GM18520 (cell line): ENCODE measurements around the gene PDE3B.
"Not testable (repeated sequence)": the region's sequence is repeated elsewhere in the genome, so short reads cannot be mapped to it uniquely, and the experiment has no call there.

Experiments used
- ATAC-seq: cut with Tn5 transposase; IDR thresholded peaks from one replicate; pipeline ENCODE4 v1.9.1; 2021; ENCODE audit not compliant: unreplicated experiment

The PDE3B gene

DNA sequence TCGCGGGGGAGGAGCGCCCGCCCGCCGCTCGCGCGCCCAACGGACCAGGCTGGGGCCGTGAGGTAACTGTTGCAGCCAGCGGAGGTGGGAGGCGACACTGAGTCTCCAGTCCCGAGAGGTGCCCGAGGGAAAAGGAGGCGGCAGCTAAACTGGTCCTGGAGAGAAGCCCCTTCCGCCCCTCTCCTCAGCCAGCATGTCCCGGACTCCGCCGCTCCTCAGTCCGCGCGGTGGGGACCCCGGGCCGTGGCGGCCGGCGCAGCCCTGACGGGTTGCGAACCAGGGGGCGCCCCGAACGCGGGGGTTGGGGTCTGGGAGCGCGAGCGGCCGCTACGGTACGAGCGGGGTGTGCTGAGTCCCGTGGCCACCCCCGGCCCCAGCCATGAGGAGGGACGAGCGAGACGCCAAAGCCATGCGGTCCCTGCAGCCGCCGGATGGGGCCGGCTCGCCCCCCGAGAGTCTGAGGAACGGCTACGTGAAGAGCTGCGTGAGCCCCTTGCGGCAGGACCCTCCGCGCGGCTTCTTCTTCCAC lies at the start of gene PDE3B:
TSS of gene PDE3B (plus strand) at position 108 of the 529 bp plus-strand sequence. CDS start at position 380, 272 bp downstream.
- peak; percentile 58 for ATAC-seq

DNA sequence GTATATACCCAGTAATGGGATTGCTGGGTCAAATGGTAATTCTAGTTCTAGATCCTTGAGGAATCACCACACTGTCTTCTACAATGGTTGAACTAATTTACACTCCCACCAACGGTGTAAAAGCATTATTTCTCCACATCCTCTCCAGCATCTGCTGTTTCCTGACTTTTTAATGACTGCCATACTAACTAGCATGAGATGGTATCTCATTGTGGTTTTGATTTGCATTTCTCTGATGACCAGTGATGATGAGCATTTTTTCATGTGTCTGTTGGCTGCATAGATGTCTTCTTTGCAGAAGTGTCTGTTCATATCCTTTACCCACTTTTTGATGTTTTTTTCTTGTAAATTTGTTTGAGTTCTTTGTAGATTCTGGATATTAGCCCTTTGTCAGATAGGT lies 48.3 kb upstream of the PDE3B start:
- ATAC-seq = not testable (repeated sequence)

GRCh38 chr11:14607713-14608112 lies 35.9 kb upstream of the PDE3B start:
- ATAC-seq = no peak

GRCh38 chr11:14609902-14610301 lies 33.7 kb upstream of the PDE3B start:
- ATAC-seq = no peak

GRCh38 chr11:14611939-14612338 lies 31.7 kb upstream of the PDE3B start:
- ATAC-seq = peak; percentile 45

DNA sequence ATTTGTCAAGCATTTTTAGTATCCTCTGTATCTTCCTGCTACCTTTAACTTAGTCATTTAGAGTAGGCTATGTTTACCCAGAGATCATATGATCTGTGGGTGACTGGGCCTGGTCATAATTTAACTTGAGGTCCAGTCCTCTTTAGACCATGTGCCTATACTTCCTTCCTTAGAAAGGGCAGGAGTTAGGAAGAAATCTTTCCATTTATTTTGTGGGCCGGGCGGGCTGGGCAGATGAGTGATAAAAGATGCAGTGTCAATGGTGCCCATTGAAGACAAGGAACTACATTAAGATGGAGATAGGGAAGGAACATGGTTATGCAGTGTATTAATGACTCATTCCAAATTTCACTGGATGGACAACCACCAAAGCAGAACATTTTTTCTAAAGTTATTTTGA lies 30.9 kb upstream of the PDE3B start:
- ATAC-seq = no peak

DNA sequence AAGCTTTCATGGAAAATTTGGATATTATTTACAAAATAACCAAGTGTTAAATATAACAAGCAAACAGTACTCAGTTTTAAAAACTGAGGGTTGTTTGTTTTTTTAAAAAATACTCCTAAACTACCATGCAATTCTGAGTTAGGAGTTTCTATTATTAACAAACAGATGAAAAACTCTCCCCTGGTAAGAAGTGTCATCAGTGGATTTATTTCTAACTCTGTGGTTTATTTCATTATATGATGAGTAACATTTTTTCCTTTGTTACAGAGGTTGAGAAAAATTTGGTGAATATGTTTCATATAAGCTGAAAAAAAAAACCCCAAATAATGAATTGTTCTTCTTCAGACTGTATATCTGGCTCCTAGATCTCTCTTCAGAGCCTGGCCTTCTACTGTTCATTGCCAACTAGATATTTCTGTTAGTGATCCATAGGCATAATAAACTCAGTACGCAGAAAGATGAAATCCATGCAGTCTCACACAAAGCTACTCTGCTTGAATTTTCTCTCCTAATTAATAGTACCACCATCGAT lies 29.4 kb upstream of the PDE3B start:
- ATAC-seq = no peak

DNA sequence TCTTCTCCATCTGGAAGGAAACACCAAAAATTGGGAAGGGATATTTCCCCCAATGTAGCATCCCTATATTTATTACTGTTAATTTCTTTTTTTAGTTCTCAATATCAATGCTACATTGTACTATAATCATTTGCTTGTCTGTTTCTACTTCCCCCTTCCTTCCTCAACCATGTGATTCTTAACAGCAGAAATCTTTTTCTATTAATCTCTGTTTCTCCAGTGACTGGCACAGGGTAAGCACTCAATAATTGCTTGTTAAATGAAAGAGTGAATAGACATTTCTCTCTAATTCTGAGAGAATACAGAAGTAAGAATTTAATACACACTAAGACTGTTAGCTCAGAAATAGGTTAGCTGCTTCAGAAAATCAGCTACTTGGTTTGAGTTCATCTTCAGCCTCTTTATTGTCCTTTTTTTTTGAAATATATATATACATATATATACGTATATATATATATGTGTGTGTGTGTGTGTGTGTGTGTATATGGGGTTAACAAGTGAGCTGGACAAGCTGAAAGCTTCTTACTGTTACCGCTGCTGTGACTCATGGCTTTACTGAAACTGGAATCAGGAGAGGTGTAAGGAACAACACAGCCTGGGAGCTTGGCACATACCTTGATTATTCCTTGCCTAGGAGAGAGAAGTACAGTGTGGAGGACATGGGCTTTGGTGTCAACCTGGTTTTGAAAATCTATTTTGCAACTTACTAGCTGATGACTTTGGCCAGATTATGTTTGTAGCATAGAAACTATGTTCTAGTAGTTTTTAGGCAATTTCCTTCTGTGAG lies 26.2 kb upstream of the PDE3B start:
- ATAC-seq = no peak

GRCh38 chr11:14618060-14618459 lies 25.5 kb upstream of the PDE3B start:
- no peak for ATAC-seq

GRCh38 chr11:14619603-14620531 lies 23.7 kb upstream of the PDE3B start:
- ATAC-seq = no peak

GRCh38 chr11:14622223-14622954 lies 21.2 kb upstream of the PDE3B start:
- no peak for ATAC-seq

- no peak for ATAC-seq
Measured at GRCh38 chr11:14623036-14623435, 20.6 kb upstream of the PDE3B start.

GRCh38 chr11:14625586-14626205 lies 17.9 kb upstream of the PDE3B start:
- no peak for ATAC-seq

DNA sequence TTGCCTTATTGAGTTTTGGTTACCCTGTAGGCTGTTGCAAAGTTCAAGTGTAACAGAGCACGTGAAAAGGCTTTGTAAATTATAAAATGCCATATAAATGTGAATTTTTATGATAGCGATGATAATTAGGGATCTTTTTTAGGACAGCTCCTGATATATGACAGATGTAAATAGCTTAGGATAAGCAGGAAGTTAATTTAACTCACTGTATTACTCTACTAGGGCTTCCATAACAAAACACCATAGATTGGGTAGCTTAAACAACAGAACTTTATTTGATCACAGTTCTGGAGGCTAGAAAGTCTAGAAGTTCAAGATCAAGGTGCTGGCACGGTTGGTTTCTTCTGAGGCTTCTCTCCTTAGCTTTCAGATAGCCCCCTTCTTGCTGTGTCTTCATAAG lies 17.0 kb upstream of the PDE3B start:
- no peak for ATAC-seq

DNA sequence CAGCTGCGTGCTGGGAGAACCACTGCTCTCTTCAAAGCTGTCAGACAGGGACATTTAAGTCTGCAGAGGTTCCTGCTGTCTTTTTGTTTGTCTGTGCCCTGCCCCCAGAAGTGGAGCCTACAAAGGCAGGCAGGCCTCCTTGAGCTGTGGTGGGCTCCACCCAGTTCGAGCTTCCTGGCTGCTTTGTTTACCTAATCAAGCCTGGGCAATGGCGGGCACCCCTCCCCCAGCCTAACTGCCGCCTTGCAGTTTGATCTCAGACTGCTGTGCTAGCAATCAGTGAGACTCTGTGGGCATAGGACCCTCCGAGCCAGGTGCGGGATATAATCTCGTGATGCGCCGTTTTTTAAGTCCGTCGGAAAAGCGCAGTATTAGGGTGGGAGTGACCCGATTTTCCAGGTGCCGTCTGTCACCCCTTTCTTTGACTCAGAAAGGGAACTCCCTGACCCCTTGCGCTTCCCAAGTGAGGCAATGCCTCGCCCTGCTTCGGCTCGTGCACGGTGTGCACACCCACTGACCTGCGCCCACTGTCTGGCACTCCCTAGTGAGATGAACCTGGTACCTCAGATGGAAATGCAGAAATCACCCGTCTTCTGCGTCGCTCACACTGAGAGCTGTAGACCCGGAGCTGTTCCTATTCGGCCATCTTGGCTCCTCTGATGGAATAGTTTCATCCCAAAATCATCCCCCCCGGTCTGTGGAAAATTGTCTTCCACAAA lies 9.9 kb upstream of the PDE3B start:
- not testable (repeated sequence) for ATAC-seq

GRCh38 chr11:14634813-14635212 lies 8.8 kb upstream of the PDE3B start:
- no peak for ATAC-seq

- ATAC-seq = no peak
Measured at GRCh38 chr11:14635546-14635945, 8.1 kb upstream of the PDE3B start.

GRCh38 chr11:14636119-14636518 lies 7.5 kb upstream of the PDE3B start:
- ATAC-seq = no peak

DNA sequence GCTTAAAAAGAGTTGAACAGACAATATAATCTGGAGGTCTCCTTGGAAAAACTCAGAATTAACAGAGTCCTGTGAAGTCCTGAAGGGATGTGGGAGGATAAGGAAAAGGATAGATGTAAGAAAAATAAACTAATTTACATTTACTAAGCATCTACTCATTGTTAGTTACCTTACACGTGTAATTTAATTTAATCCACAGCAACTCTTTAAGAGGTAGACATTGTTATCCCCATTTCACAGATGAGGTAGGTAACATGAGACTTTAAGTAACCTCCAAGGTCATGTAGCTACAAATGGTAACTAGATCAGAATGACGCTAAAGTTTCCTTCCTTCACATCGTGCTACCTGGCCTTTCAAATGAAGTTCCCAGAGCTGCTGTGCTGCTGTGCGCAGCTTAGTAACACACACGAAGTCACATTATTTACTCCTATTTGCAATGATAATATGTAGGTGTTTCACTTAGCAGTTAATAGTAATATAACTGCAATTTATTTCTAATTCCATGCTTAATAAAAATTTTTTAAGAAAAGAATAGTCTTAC lies 5.7 kb upstream of the PDE3B start:
- no peak for ATAC-seq
